GM18907 (cell line): ENCODE measurements around the gene PWP1.

Experiments
- ATAC-seq: cut with Tn5 transposase; IDR thresholded peaks from one replicate; pipeline ENCODE4 v1.9.1; 2021; ENCODE audit warnings: mild to moderate bottlenecking, moderate library complexity; ENCODE audit not compliant: unreplicated experiment

Gene PWP1

DNA sequence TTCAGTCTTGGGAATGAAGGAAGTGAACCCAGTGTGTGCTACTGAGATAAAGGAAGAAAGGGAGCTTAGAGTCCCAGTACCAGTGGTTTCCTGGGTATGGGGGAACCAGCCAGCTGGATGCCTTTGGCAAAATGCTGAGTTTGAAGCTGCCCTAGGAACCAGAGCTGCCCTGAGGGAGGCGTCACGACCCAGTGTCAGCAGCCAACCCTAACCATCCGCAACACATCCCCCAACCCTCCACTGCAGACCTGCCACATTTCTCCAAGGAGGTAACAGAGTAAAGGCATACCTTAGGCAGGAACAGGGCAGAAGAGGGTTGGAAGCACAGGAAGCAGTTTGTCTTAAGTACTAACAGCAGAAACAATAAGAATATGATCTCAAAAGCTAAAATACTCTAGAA is 46.8 kb downstream of the PWP1 start:
- no peak for ATAC-seq

DNA sequence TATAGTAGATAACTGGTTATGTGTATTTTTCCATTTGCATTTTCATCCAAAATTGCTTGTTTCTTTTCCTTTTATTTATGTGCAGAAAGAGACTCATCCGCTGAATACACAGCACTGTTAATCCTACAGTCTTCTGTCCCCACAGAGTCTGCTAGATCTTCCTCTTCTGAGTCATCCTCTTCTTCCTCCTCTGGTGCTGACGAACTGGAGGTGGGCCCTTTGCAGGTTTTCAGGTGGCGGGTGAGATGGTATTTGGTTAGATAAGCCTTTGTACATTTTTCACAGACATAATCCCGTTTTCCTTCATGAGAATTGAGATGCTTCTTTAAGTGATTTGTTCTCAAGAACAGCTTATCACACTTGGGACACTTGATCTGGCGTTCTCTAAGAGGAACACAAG is 48.5 kb downstream of the PWP1 start:
- no peak for ATAC-seq

DNA sequence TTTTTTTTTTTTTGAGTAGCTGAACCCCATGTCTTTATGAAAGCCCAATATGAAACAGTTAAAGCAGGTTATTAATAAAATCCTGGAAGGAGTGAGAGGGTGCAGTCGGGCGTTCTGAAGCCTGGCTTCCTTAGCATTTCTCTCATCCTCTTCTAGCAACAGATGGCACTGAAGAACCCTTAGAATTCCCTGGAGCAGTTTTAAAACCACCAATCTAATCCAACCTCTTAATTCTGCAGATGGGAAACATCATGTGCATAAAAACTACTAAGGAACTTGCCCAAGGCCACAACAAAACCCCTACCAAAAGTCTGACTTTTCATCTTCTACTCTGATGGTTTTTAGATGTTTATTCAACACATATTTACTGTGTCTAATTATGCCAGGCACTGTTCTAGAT is 50.2 kb downstream of the PWP1 start:
- ATAC-seq, result no peak

DNA sequence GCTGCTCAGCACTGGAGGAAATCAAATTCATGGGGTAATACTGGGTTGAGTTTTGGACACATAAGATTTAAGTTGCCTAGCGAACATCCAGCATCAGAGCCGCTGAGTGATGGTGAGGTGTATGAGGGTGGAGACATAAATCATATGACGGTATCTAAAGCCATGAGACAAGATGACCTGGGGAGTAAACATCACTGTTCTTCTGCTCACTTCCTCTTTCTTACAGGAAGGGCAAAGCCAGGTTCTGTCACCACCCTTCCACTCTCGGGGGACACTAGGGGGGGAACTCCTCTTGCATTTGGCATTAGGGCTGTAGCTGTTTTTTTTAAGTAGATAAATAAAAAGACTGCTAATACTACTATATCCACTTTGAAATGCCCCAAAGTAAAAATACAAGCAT is 51.3 kb downstream of the PWP1 start:
- ATAC-seq, result peak; percentile 93

DNA sequence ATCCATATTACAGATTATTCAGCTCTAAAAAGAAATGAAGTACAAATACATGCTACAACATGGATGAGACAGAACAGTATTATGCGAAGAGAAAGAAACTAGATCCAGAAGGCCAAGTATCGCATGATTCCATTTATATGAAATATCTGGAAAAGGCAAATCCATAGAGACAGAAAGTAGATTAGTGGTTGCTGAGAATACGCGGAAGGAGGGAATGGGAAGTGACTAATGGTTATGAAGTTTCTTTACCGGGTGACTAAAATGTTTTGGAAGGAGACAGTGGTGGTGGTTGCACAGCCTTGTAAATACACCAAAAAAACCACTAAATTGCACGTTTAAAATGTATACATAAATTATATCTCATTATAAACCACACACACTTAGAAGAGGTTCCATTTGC is 62.9 kb downstream of the PWP1 start:
- no peak for ATAC-seq

DNA sequence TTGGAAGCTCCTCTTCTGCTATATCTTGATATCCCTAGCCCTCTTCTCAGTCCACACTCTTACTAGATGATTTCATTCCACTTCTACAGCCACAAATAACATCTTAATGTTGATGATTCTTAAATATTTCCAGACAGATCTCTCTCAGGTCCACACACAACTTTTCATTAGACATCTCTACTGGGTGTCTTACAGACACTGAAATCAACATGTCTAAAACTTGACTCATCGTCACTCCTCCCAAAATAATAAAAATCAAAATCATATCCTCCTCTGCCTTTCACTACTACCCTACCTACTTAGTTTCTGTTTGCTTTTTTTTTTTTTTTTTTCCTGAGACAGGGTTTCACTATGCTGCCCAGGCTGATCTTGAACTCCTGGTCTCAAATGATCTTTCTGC is 63.5 kb downstream of the PWP1 start:
- ATAC-seq, result no peak

DNA sequence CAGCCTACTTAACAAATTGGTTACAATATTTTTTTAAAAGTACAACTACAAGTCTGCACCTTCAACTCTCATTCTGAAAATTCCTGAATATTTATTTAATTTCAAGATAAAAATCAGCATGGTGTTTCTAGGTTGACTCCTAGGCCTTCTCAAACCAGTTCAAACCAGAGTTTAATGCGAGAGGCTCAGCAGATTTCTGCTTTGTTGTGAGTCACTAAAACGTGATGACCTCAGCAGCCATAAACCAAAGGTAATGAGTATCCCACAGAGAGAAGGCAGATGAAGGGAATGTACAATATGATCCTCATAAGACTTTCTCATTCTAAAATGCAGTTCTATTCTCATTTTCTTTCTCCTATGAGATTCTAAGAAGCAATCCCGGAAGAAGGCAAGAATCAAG is 73.8 kb downstream of the PWP1 start:
- no peak for ATAC-seq

DNA sequence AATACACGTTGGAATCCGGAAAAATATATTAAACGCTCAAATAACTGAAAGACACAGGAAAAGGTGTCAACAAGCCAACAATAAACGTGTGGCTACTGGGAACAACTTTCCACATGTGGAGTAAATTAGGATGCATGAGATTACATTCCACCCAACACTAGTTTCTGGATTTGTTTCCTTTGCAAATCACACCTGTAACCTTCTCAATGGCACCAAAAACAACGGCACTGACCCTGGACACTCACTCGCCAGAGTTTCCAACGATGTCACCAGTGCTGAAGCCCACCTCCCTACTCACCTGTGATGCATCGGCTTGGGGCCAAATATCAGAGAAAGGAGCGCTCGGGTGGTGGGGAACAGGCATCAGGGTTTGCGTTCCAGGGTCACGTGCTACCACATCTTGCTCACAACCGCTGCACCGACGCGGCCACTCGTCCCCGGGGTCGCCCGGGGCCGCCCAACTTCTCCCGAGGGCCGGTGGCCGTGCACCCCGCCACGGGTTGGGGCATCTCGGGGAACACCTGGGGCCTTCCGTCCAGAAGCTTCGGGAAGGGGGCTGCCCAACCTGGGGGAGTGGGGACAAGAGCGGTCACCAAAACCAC is 74.7 kb downstream of the PWP1 start:
- ATAC-seq, result peak; percentile 35

DNA sequence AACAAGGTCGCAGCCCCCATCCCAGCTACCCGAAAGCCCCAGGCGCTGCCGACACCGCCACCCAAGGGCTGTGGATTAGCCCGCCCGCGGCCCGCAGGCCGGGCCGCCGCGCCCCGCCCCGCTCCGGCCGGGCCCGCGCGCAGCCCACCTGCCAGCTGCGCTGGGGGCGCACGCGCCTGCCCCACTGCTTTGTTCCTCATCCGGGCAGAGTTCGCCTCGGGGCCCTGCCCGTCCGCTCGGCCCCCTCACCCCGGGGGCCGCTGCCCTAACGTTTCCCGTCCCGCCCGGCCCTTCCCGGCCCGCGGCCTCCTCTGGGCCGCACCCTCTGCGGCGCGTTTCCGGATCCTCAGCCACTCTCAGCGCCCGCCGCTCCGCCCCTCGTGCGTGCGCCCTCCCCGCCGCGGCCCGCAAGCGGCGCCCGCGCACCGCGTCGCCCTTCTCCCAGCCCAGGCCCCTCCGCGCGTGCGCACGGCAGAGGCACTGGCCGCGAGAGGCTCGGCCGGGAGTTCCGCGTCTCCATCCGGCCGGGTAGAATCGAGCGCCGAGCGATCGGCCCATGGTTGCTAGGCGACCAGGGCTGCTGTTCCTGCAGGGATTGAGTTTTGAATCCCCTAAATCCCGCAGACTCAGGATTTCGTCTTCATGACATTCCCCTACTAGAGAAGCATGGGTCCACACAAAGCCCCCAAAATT is 75.4 kb downstream of the PWP1 start, which contains the start of gene PRDM4:
Gene PRDM4, minus strand, starts transcription at position 329 of the 693 bp plus-strand sequence. CDS start 622 bp downstream, outside the sequence.
- ATAC-seq, result peak; percentile 95

DNA sequence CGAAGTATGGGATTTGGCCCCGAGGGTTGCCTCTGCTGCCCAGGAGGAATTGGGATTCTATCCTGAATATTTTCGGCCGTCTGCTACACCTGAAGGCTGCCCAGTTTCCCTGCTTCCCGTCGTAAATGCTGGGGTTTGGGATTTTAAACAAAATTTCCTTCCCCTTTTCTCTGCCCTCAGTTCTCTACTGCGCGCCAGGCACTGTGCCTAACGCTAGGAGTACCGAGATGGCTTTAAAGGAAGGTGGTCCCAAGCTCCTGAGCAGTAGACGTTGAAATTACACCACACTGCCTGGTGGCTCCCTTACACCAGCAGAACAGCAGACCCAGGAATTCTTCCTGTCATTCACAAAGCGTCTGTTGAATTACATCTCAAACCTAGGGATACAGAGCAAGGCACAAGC is 75.9 kb downstream of the PWP1 start:
- ATAC-seq, result peak; percentile 8
